Breast epithelium (tissue), 3 donors: ENCODE data around the gene IL9.

Experiments used
- CTCF ChIP-seq, 3 donors: fragments of 450-650 bp; IDR thresholded peaks; one replicate each; pipeline ENCODE4 v1.5.1; 2016 to 2017; ENCODE audit warnings: antibody characterized with exemption in 3 of 3, mild to moderate bottlenecking in 3 of 3, moderate library complexity in 3 of 3
- POLR2AphosphoS5 ChIP-seq, 3 donors: sonication (generic); formaldehyde crosslinking; IDR thresholded peaks; one replicate each; pipeline ENCODE4 v1.6.1; 2017; ENCODE audit warnings: antibody characterized with exemption in 3 of 3

- TF ChIP-seq POLR2AphosphoS5 (IDR thresholded peaks at IDR 0.05) (no peak), CTCF (IDR thresholded peaks at IDR 0.05) (no peak)
Measured at GRCh38 chr5:135890296-135890695, 5.3 kb downstream of the IL9 start.
